ENCODE measurements around the gene UBQLNL. TPM values are rescaled to one million over a fixed set of nuclear protein-coding genes. Genes with fewer than 3 reads are reported as not detected.

UBQLNL gene
- polyA plus RNA-seq, 2 of the 4 experiments (the other 2 are of a cell fraction), result 0.06 to 0.41 TPM

- no peak for DNase-seq (ENCODE audit: low read depth in 1 of 2, low spot score in 1 of 2)
- POLR2A ChIA-PET, result no interaction called here
- TF ChIP-seq USF2 (IDR thresholded peaks at IDR 0.05), result no peak
- no peak for TF ChIP-seq ZFP36 (IDR thresholded peaks at IDR 0.05; ENCODE audit: borderline replicate concordance, partially characterized antibody)
- TF ChIP-seq BCL3 (IDR thresholded peaks at IDR 0.05), result no peak
- no peak for TF ChIP-seq RCOR1 (IDR thresholded peaks at IDR 0.05; ENCODE audit: low read depth, low read length)
- TF ChIP-seq RFX5 (IDR thresholded peaks at IDR 0.05), result no peak
- Histone ChIP-seq H3K4me3 (no peak overlapping the region), H3K4me2 (no peak overlapping the region), H3K27ac (no peak overlapping the region), H3K9me3 (no peaks in the 10 kb centered on the region), H3K4me1 (peaks cover 10% of the 10 kb centered on the region)
- 75% methylated on average over 3 of the region's 3 CpGs for WGBS (ENCODE audit: missing lambda C conversion rate)
- CTCF ChIA-PET, result no interaction called here
- no peak for FAIRE-seq
- ATAC-seq, result no peak
Measured at GRCh38 chr11:5546457-5546856, 30.0 kb upstream of the UBQLNL start.

GRCh38 chr11:5541427-5541826 lies 24.9 kb upstream of the UBQLNL start:
- Histone ChIP-seq H3K4me3 (no peak overlapping the region), H3K4me2 (no peak overlapping the region), H3K27ac (no peak overlapping the region), H3K4me1 (no peaks in the 10 kb centered on the region), H3K9me3 (peaks cover 4% of the 10 kb centered on the region; the same call in 1 of the 3 replicates)
- ChIA-PET POLR2A (no interaction called here), CTCF (no interaction called here)
- ATAC-seq (no peak), DNase-seq (ENCODE audit: low read depth in 1 of 2, low spot score in 1 of 2) (no peak), FAIRE-seq (no peak)
- 0% methylated on average over 1 of the region's 1 CpG for WGBS (ENCODE audit: missing lambda C conversion rate)
- TF ChIP-seq EHMT2 (IDR thresholded peaks at IDR 0.05; ENCODE audit: low read depth), result no peak
- TF ChIP-seq BCL3 (IDR thresholded peaks at IDR 0.05), result no peak
- TF ChIP-seq EP300 (IDR thresholded peaks at IDR 0.05), result no peak
- TF ChIP-seq HMGXB4 (CRISPR knock-in tag; IDR thresholded peaks at IDR 0.05; ENCODE audit: borderline replicate concordance), result no peak
- no peak for TF ChIP-seq ELK1 (IDR thresholded peaks at IDR 0.05; ENCODE audit: low read depth, low read length)
- no peak for TF ChIP-seq JUN (IDR thresholded peaks at IDR 0.05)
- no peak for TF ChIP-seq HES2 (IDR thresholded peaks at IDR 0.05)
- TF ChIP-seq FOXS1 (CRISPR knock-in tag; IDR thresholded peaks at IDR 0.05), result no peak
- no peak for TF ChIP-seq RARB (CRISPR knock-in tag; IDR thresholded peaks at IDR 0.05)
- TF ChIP-seq MAX (IDR thresholded peaks at IDR 0.05), result no peak
- TF ChIP-seq ESRRA (IDR thresholded peaks at IDR 0.05; ENCODE audit: borderline replicate concordance, low read length), result no peak
- no peak for TF ChIP-seq MAFK (IDR thresholded peaks at IDR 0.05; ENCODE audit: partially characterized antibody)
- TF ChIP-seq JUNB (IDR thresholded peaks at IDR 0.05), result no peak
- no peak for TF ChIP-seq CTCF (IDR thresholded peaks at IDR 0.05)
- TF ChIP-seq HDAC2 (IDR thresholded peaks at IDR 0.05), result no peak
- TF ChIP-seq USF2 (IDR thresholded peaks at IDR 0.05), result no peak
- TF ChIP-seq HOXB13 (CRISPR knock-in tag; IDR thresholded peaks at IDR 0.05; ENCODE audit: low read depth), result no peak
- TF ChIP-seq KDM5A (IDR thresholded peaks at IDR 0.05), result no peak
